Left hindlimb (tissue), 1 donor: ENCODE data around the gene COX4I1.
A peak's percentile ranks its signal among the peaks of the same experiment; 100 is the strongest.
"Not testable (repeated sequence)": the region's sequence is repeated elsewhere in the genome, so short reads cannot be mapped to it uniquely, and the experiment has no call there.

Experiments
- DNase-seq: peaks from one replicate; pipeline ENCODE4 v3.0.0-alpha.2; 2018

Gene COX4I1

DNA sequence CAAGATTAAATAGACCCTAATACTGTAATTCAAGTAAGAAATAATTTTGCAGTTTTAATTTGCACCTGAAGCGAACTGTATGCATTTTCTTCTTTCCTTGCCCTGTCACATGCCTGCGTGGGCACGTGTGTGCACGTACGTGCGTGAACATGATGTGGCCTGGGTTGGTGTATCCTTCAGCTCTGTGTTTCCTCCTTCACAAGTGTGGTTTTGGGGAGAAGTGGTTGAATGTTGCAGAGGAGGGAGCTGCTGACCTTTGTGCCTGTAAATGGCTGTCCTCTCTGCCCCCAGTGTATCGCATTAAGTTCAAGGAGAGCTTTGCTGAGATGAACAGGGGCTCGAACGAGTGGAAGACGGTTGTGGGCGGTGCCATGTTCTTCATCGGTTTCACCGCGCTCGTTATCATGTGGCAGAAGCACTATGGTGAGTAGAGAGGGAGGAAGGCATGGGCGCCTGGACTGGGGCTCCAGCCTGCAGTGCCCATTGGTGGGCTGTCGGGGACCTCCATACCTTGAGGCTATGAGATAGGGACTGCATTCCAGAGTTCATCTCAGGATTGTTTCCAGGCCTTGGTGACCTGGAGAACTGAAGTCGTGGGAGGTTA, 6.0 kb downstream of the COX4I1 start:
- DNase-seq = no peak

GRCh38 chr16:85806539-85806938, 7.0 kb downstream of the COX4I1 start:
- DNase-seq = no peak

- not testable (repeated sequence) for DNase-seq
Measured at GRCh38 chr16:85807340-85807739, 7.8 kb downstream of the COX4I1 start.

DNA sequence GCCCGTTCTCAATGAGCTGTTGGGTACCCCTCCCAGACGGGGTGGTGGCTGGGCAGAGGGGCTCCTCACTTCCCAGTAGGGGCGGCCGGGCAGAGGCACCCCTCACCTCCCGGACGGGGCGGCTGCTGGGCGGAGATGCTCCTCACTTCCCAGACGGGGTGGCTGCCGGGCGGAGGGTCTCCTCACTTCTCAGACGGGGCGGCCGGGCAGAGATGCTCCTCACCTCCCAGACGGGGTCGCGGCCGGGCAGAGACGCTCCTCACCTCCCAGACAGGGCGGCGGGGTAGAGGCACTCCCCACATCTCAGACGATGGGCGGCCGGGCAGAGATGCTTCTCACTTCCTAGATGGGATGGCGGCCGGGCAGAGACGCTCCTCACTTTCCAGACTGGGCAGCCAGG, 8.6 kb downstream of the COX4I1 start:
- not testable (repeated sequence) for DNase-seq

- no peak for DNase-seq
Measured at GRCh38 chr16:85808926-85809325, 9.4 kb downstream of the COX4I1 start.

GRCh38 chr16:85809645-85810044, 10.2 kb downstream of the COX4I1 start:
- no peak for DNase-seq

DNA sequence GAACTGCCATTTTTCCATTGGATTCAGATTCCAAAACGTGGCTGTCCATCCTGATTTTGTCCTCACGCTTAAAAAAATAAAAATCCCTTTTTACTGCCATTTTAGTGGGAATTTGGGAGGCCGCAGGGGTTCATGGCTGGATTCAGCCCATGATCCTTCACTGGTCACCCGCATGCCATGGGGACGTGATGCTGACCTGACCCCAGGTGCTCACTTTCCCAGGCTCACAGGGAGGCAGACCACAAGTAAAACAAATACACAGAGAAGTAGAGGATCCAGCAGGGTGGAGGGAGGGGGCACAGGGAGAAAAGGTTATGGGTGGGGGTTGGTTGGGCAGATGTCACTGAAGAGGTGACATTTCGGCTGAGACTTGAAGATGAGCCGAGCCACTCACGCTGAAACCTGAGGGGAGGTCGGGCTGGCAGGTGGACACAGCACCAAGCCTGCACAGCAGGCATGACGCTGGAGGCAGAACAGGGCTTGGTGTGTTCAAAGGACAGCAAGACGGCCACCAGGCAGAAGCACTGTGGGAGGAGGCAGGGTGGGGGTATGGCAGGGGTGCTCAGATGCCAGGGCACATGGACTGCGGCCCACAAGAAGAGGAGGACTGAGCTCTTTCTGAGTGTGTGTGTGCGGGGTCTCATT, 10.7 kb downstream of the COX4I1 start:
- no peak for DNase-seq

DNA sequence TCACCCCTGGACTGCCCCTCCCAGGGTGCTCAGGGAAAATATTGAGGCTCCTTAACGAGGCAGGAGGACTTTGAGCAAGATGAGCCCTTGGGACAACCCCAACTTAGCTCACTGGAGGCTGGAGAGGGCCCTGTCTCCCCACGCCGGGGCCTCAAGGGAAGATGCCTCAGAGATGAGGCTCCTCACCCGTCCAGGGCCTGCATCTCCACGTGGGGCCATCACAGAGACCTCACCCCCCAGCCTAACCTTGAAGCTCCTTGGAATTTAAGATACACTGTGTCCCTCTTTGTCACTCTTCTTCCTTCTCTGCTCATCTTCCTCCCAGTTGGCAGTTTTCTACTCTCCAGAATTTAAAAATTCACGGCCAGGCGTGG, 11.2 kb downstream of the COX4I1 start:
- DNase-seq = no peak

DNA sequence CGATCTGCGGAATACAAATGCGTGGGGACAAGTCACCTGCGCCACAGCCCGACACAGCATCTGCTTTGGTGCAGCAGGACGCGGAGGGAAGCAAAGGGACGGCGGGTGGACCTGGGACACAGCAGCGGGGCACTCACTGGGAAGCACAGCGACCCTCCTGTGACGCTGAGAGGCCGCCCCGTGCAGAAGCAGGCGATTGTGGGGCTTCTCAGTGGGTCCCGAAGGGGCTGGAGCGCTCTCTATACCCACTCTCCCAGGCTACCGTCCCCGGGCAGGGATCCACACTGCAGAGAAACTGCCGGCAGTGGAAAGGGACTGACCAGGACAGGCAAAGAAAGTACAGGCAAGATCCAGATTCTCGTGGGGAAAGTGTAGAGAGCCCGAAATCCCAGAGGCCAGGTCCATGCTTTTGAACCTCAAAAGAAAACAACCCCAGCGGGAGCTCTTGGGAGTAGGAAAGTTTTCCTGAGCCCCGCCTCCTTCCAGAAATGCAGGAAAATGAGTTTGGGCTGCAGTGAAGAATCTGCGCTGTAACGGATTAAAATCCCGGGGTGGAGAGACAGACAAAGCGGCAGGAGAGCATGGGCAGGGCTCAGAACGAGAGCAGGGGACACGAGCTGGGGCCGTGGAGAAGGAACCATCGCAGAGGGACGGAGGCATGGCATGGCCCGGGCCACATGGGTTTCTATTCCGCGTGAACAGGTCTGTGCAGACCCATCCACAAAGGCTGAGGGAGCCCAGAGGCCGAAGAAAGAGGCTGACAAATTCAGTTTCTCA, 12.7 kb downstream of the COX4I1 start:
- no peak for DNase-seq

DNA sequence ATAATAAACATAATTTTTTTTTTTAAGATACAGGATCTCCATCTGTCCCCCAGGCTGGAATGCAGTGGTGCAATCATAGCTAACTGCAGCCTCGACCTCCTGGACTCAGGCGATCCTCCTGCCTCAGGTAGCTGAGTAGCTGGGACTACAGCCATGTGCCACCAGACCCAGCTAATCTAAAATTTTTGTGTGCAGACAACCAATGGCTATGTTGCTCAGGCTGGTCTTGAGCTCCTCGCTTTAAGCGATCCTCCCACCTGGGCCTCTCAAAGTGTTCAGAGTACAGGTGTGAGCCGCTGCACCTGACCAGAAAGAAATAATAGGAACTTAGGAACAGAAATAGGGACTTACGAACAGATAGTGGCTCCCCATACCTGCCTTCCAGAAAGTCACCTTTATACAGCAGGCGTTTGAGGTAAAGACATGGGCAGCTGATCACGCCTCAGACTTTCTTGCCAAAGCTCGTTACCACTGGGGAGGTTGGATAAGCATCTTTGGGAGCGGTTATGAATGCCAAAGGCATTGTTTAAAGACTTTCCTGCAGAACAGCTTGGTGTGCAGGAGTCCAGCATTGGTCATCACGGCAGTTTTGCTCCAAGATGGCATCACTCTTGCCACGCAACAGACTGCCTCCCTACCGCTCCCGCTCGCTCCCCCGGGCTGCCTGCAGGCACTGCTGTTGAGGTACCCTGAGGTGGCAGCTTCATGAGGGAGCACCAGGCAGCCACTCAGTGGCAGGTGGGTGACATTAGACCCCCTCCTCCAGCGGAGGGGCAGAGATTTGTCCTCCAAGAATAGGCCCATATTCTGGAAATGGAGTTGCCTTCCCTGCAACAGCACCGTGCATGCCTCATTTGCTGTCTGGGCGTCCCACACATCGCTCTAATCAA, 13.6 kb downstream of the COX4I1 start:
- DNase-seq = no peak

DNA sequence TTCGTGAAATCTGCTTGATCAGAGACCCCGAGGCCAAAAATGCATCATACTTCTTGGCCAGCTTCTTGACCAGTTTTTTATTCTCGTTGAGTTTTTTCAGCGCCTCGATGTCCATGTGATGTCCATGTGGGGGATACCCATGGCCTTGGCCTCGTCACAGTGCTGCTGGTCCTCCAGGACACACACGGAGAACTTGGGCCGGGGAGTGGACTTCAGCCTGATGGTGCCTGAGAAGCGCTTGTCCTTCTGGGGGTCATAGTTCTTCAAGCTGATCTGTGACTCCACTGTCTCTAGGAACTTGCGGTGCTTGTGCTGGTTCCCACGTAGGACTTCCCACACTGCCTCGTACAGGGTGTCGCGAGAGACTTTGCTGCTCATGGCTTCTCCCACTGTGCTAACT, 16.7 kb downstream of the COX4I1 start:
- DNase-seq = no peak

- DNase-seq = not testable (repeated sequence)
Measured at GRCh38 chr16:85817195-85817594, 17.7 kb downstream of the COX4I1 start.

GRCh38 chr16:85819245-85819644, 19.8 kb downstream of the COX4I1 start:
- peak; percentile 70 for DNase-seq

GRCh38 chr16:85819771-85820170, 20.3 kb downstream of the COX4I1 start:
- no peak for DNase-seq

- DNase-seq = no peak
Measured at GRCh38 chr16:85820604-85821372, 21.3 kb downstream of the COX4I1 start.

DNA sequence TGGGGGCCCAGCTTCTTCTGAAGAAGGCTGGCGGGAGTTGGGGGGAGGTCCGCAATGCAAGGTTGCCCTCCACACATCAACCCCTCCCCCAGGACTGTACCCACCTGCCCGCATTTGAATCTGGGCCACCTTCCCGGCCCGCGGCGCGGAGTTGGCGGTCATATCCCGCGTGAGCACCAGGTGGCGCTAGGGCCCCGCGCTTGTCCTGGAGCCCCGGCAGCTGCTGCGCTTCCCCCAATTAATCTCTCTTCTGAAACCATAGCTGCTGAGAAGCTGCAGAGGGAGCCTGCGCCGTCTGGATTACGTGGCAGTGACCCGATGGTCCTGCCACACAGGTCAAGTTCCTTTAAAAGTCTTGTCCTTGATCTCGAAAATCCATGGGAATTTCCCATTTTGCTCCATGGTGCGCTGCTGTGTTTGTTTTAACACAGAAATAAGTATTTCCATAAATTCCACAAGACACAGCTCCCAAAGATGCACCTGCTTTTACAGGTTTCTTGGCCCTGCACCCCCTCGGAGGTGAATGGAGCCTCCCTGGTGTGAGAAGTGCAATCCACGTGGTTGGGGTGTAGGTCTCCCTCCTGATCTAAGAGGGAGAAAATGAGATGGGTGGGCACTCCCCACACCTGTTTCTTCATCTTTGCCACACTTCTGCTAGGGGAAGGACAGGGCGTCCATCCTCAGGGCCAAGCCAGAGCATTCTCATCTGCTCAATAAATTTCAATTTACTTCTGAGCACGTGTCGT, 22.1 kb downstream of the COX4I1 start:
- peak; percentile 79 for DNase-seq

DNA sequence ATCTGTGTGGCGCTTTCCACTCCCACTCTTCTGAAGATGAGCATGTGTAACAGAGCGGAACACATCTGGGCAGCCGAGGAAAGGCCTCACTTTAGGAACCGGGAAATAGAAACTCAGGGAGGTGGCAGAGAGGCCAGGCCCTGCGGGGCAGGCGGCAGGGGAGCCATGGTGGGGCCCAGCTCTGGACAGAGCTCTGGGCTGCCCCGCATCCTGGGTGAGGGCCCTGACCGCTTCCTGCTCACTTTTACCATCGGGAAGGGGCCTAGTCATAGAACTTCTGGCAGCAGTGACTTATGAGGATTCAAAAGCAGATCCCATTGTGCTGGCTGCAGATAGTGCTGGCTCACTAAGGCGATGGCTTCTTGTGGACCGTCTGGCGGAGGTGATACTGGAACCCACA, 22.6 kb downstream of the COX4I1 start:
- DNase-seq = no peak

DNA sequence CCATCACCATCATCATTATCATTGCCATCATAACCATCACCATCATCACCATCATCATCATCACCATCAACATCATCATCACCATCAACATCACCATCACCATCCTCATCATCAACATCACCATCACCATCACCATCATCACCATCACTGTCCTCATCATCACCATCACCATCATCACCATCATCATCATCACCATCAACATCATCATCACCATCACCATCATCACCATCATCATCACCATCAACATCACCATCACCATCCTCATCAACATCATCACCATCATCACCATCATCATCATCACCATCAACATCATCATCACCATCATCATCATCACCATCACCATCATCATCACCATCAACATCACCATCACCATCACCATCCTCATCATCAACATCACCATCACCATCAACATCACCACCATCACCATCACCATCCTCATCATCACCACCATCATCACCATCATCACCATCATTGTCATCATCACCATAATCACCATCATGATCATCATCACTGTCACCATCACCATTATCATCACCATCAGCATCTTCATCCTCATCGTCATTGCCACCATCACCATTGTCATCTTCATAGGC, 23.9 kb downstream of the COX4I1 start:
- no peak for DNase-seq

DNA sequence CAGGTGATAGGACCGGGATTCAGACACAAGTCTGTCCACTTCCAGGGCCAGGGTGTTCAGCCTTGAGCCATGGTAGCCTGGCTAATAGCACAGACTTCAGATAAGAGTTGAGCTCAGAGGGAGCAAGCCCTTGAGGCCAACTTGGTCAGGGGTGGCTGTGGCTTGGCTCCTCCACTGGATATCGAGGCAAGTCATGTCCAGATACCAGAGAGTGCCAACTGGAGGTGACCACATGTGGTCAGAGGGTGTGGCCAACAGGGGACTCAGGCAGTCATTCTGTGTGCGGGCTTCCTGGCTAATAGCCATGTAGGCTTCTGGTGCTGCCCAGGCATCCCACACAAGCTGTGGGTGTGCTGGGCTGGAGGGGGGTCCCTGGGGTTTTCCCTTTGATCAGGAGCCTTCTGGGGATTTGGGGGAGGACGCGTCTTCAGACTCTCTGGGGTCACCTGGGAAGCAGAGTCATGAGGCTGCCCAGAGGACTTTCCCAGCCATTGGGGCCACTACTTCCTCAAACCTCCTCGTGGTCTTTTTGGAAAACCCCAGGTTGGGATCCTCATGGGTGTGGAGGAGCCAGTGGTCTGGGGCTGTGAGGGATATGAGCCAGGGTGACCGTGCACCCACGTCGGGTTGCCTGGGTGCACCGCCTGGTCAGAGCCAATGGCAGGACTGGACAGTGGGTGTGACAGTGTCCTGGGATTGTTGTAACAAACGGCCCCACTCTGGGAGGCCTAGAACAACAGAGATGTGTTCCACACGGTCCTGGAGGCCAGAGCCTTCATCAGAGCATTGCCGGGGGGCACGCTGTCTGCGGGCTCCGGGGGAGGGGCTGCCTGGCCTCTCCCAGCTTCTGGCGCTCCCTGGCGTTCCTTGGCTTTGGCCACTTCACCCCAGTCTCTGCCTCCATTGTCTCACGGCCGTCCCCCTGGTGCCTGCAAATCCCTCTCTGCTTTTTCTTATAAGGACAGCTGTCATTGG, 25.0 kb downstream of the COX4I1 start:
- no peak for DNase-seq

DNA sequence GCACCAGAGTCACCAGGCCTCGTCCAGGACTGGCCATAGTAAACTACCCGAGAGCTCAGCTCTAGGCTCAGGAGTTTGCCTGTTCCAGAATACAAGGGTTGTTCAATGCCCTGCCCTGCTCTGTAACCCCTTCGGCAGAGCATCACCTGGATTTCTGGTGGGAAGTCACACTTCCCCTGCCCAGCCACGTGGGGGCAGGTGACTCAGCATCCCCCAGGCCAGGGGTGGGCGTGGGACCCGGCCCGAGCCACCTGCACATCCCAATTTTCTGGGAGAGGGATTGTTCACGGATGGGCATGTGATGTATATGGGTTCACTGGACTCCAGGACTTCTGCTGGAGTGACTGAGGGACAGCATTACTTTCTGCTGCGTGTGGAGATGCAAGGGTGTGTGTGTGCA, 25.8 kb downstream of the COX4I1 start:
- DNase-seq = no peak
